ENCODE data around the gene TMEM131.
A peak's percentile ranks its signal among the peaks of the same experiment; 100 is the strongest.
"Not testable (repeated sequence)": the region's sequence is repeated elsewhere in the genome, so short reads cannot be mapped to it uniquely, and the experiment has no call there.

The TMEM131 gene

DNA sequence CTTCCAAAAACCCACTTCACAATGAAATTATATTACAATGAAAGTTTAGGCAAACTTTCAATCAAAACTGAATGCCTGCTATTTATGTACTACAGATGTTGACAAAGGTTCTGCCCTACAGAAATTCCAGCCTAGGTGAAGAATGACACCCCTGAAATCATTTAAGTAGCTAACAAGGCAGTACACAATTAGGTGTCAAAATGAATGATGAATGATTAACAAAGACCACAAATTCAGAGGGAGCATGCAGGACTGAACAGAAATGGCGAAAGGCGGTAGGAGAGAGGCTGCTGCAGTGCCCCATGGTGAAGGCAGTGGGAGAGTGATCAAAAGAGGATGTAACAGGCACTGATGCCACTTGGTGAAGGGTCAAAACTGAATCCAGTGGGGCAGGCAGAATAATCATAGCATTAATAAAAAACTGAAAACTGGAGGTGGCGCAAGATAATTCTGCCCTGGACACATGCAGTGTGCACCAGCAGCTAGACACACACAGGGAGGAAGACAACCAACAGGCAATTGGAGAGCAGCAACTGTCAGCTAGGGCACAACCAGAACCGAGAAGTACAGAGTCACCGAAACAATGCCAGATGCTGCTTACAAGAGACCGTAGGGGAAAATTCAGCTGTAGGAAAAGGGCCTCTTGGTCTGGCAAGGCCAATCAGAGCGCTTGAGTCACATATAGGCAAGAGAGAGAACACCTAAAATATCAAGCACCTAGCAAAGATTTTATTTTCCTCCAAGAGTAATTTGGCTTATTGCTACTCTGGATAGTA is 4.5 kb downstream of the TMEM131 start:
- DNase-seq: no peak

DNA sequence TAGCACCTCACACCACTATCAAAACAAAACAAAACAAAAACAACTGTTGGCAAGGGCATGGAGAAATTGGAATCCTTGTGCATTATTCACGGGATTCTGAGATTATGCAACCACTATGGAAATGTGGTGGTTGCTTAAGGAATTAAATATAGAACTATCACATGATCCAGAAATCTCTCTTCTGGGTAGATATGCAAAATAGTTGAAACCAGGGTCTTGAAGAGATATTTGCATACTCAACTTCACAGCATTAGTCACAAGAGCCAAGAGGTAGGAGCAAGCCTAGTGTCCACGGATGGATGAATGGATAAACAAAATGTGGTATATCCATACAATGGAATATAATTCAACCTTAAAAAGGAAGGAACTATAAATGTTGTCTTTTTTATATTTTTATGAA is 7.0 kb downstream of the TMEM131 start:
- peak; percentile 46 for DNase-seq

DNA sequence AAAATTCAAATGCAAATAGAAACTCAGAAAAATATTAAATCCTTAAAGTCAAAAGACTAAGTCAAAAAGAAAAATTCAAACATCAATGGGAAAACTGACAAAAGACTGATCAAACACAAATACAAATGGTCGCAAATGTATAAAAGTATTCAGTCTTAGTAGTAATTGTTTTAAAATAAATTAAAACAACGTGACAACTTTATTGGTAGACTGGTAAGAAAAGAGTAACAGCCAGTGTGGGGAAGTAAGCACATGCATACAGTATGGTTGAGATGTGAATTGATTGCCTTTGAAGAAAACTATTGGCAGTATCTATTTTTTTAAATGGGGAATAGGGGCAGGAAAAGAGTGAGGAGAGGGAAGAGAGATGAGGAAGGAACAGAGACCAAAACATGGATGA is 9.8 kb downstream of the TMEM131 start:
- no peak for DNase-seq

DNA sequence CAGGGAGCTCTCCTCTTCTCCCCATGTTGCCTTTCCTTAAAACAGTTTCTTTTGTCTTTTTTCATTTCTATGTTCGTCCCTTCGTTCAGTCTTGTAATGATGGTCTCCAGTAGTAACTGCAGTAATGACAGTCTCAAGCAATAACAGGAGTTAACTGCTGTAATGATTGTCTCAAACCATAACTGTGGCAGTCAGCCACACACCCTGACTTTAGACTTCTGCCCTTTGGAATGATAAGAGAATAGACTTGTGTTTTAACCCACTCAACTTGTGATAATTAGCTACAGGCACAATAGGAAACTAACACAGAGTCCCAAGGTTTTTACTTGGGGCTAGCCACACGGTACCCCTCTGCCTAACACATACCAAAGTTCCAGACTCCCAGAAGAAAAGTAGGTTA is 12.1 kb downstream of the TMEM131 start:
- no peak for DNase-seq

DNA sequence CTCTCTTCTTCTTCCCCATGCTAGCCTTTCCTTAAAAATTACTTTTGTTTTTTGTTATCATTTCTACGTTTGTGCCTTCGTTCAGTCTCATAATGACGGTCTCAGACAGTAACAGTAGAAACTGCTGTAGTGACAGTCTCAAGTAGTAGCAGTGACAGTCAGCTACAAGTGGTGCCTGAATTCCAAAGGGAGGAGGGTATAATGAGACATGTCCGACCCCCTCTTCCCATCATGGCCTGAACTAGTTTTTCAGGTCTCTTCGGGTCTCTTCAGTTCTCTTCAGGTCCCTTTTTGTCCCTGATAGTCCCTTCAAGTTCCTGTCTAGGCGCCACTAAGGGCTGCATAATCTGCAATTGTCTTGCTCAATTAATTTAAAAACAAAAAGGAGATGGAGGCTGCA is 12.6 kb downstream of the TMEM131 start:
- no peak for DNase-seq

DNA sequence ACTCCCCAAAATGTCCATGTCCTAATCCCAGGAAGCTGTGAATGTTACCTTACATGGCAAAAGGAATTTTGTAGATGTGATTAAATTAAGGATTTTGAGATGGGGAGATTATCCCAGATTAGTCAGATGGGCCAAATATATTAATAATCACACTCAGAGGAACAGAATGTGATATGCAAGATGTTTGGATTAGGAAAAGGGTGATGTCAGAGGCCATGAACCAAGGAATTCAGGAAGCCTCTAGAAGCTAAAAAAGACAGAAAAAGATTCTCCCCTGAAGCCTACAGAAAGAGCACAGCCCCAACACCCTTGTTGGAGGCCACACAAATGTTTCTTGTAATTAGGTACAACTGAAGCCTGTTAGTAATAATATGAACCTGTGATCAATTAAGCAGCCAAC is 13.1 kb downstream of the TMEM131 start:
- no peak for DNase-seq

DNA sequence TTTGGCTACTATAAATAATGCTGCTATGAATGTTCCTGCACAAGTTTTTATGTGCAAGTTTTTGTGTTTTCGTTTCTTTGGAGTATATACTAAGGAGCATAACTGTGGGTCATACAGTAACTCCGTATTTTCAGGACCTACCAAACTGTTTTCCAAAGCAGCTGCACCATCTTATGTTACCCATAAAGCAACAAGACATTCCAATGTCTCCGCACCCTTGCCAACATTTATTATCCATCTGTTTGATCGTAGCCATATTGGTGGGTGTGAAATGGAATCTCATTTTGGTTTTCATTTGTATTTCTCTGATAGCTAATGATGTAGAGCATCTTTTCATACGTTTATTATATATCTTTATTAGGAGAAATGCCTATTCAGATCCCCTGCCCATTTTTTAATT is 13.8 kb downstream of the TMEM131 start:
- DNase-seq: no peak

DNA sequence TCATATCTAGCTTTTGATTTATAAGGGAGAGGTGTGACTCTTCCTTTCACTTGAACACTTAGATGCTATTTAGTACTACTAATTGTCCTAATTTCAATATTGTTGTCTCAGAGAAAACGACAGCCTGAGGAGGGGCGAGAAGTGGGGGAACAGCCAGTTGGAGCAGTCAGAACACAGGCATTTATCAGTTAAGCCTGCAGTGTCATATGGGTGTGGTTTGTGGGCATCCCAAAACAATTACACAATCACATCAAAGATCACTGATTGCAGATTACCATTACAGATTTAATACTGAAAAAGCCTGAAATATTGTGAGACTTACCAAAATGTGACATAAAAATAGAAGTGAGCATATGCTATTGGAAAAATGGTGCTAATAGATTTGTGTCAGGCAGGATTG is 15.8 kb downstream of the TMEM131 start:
- no peak for DNase-seq

DNA sequence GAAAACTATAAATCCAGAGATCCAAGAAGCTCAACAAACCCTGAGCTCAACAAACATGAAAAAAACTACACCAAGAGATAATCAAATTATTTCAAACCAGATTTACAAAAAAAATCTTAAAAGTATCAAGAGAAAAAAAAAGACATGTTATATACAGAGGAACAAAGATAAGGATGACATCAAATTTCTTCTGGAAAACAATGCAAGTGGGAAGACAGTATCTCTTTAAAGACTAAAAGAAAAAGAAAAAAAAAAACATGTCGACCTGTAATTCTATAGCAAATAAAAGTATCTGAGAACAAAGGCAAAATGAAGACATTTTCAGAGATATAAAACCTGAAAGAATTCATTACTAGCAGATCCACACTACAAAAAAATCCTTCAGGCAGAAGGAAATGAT is 21.3 kb downstream of the TMEM131 start:
- DNase-seq: no peak

DNA sequence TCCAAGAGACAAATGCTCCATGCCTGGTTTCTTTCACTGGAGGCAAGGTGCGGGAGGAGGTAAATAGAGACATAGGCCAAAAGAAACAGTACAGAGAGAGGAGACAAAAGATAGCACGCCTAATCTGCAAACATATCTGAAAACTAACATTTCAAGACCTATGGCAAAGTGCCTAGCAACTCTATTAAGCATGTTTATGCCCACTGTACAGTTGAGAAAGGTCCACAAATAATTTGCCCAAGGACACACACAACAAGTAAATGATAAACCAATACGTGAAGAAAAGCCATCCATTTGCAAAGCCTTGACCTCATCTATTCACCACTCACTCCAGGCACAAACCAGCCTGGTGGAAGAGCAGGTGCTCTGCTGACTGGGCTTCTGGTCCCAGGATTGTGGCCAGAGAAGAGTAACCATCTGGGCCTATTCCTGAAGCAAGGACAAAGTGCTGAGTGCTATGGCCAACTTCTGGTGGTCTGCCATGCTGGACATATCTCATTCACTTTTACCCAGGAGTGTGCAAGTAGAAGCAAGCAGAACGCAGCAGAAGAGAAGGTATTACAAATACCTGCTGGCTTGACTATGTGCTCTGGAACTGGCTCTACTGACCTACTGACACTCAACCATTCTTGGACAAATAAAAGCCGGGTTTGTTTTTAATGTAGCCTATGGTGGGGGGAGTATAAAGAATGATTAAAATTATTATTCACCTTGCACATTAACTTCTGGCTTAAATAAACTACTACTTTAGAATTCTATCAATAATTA is 25.3 kb downstream of the TMEM131 start:
- no peak for DNase-seq

DNA sequence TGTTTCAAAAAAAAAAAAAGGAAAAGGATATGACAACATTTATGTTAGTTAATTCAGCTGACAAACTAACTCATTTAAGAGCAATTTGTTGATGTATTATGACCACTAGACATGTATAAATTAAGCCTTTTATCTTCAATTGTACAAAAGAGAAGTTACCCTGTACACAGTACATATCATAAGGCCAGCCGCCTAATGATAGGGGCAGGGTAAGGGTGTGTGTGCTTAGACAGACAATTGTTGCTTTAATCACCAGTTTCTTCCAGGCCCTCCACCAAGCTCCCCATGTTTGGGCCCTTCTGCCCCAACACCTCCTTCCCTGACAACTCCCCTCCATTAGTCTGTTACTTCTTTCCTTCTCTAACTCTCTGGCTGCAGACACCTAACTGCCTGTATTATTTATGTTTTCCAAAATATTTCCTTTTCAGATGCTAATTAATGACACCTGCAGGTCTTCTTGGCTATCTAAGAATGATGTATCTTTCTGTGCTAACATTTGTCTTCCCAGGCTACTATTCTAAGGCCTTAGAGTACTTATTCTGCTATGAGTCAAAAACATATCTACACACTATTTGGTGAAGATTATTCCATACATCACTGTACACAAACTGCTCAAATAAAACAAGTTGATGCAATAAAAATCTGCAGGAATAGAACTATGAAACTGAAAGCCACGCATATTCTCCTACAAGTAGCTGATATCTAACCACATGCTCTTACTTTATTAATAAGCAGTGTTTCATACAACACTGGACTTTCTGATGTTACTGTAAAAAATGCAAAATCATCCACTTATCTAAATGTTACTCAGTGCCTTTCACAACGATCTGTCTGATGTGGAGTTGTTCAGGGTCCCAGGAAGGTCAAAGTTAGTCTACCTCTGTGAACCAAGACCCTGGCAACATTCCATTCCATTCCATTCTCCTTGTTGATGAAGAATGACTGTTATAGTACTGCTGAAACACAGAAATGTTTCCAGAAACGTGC is 26.4 kb downstream of the TMEM131 start:
- no peak for DNase-seq

DNA sequence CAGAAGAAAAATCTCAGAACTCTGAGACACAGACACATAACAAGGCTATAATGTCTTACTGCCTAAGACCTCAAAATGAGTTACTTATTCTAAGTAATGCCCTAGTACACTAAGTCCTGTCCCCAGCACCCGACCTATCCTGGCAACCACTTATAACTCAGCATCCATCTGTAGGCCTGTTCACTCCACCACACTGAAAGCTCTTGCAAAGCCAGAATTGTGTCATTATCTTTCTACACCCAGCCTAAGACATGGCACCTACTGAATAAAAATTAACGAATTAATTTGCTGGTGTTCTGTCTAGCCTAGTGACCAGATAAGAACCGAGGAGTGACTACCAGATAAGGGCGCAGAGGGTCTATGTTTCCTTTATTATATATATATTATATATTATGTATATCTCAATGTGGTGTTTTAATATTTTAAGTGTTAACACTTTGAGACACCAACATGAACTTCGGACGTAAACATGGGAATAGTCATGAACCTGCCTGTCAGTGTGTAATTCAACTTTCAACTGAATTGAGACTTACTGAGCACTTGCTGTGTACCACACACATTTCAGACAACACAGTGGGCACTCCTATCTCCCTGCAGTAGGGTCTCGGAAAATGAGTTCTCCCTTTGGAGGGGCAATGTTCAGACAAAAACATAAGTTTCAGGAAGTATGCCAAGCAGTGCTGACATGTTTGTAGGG is 27.7 kb downstream of the TMEM131 start:
- DNase-seq: no peak

DNA sequence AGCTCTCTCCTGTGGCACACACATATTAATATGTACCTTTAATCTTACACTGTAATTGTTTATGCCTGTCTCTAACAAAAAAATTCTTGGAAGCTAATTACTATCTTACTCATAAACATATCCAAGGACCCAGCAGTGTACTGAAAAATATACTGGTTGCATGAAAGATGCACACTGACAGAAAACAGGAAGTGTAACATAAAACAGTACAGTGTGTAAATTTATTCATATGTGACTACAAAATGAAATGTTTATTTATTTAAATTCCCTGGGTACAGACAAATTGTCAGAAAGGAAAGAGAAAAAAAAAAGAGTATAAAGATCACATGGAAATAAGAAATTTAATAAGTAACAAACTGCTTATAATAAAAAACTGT is 28.5 kb downstream of the TMEM131 start:
- peak; percentile 45 for DNase-seq

DNA sequence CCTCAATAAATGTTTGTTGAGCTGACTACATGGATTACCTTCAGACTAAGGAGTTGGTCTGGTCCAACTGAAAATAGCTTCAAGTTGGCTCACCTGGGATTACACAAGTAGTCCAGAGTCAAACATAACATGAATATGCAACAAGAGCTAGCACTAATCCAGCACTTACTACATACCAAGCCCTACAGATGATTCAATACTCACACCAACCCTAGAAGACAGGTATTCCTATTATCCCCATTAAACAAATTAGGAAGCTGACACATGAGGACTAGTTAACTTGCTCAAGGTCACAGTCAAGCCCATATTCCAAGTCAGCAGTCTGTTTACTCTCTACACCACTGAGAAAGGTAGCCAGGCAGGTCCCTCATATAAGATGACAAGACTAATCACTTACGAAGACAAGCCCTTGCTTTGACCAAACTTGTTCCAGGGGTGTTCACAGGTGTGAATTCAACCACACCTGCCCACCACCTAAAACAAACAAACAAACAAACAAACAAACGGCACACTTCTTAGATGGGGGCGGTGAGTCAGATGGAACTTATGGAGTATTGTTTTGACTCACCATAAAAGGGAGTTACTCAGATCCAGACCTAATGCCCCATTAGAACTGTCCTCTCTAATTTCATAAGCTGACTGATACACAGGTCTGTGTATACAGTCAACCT is 29.1 kb downstream of the TMEM131 start:
- peak; percentile 33 for DNase-seq

DNA sequence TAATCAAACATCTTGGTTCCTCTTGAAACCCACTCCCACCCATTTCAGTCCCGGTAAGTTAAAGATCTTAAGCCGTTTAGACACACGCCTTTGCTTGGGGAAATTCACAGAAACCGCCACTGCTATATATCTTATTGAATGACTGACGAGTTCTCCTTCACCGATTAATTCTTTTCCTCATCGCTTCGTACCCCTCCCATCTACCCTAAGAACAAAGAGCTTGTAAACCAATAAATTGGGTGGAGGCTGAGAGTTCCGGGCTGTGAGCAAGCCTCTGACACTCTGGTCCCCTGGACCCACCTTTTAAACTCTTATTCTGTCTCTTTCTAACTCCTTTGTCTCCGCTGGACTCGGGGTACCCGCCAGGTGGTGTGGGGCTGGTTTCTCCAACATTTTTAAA is 30.6 kb downstream of the TMEM131 start:
- no peak for DNase-seq

DNA sequence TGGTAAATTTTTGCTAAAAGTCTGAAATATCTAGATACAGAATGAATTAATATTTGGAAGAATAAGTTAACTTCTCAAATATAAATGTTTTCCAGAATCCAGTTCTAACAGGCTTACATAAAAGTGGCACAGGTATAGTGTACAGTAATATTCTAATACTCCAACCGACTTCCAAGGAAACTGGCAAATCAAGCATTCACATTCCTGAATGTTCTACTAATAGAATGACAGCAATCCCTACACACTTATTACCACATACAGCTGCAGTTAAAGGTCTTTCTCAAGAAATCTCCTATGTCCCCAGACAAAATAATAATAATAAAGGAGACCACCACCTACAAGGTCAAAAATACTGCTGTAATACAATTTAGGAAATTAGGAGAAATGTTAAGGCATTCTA is 31.9 kb downstream of the TMEM131 start:
- DNase-seq: no peak

DNA sequence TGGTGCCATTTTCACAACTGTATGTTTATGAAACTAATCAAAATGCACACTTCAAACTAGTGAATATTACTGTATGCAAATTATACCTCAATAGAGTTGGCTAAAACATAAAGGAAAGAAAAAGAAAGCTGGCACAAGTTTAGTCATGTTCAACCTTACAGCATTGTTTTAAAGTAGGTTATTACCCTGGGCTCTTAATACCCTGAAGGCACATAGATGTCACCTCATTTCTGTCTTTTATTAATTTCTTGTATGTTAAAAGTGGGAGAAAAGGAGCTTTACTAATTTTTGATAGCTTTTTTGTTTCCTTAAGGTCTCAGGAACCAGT is 32.7 kb downstream of the TMEM131 start:
- no peak for DNase-seq

DNA sequence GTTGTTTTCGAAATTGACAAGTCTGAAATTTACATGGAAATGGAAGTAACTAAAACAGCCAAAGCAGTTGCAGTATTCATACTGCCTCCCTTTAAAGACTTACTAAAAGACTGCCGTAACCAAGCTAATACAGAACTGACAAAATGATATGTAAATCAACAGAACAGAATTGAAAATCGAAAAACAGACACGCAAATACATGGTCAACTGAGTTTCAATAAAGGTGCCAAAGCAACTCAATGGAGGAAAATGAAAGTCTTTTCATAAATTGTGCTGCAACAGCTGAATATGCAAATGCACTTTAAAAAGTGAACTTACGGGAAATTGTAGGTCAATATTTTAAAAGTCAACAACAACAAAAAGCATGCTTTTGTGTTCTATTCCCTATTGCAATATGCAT is 34.2 kb downstream of the TMEM131 start:
- peak; percentile 88 for DNase-seq

DNA sequence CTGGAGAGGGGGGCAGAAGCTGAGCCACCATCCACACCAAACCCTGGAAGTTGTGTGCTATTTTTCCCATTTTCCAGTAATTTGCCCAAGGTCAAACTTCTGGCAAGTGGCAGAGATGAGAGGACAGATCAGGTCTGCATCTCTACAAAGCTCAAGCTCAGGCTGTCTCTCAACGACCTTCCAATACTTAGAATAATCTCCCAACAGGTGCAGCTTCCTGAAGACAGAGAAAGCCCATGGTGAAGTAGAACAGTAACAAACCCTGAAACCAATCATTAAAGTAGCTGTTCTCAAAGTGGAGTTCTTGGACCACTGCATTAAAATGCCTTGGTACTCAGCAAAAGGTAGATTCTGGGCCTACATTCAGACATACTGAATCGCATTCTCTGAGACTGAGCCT is 37.6 kb downstream of the TMEM131 start:
- no peak for DNase-seq

DNA sequence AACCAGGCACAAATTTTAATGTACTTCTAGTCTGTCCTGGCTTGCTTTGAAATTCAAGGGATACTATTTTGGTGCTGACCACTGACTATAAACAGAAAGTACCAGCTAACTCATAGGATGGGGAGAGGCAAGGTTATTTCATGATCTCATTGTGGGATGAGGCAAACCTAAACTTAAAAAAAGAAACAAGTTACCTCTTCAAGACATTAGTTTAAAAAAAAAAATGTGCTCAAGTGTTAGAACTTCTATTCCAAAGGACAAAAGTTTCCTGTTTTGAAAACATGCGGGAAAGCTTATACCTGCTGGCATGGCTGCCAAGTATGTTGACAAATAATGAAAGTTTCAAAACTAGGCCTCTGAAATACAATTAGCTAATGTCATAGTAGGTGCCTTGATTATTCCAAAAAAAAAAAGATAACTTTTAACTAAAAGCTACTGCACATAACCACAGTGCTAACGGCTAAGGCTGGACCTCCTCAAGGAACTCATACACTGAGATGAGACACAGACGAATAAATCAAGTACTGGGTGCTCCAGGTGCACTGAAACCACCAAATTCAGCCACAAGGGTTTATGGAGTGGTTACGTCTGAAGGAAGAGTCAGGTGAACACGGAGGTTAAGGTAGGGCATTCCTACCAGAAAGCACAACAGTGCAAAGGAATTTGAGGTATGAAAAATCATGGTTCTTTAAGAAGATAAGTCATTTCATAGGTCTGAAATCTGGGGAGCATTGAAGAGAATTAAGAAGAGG is 38.1 kb downstream of the TMEM131 start:
- no peak for DNase-seq

DNA sequence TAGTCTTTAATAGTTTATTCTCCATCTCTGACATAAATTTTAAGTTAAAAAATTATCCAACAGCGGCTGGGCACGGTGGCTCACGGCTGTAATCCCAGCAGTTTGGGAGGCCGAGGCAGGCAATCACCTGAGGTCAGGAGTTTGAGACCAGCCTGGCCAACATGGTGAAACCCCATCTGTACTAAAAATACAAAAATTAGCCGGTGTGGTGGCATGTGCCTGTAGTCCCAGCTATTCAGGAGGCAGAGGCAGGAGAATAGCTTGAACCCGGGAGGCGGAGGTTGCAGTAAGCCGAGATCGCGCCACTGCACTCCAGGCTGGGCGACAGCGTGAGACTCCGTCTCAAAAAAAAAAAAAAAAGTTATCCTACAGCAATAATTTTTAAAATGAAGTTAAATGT is 39.0 kb downstream of the TMEM131 start:
- not testable (repeated sequence) for DNase-seq

DNA sequence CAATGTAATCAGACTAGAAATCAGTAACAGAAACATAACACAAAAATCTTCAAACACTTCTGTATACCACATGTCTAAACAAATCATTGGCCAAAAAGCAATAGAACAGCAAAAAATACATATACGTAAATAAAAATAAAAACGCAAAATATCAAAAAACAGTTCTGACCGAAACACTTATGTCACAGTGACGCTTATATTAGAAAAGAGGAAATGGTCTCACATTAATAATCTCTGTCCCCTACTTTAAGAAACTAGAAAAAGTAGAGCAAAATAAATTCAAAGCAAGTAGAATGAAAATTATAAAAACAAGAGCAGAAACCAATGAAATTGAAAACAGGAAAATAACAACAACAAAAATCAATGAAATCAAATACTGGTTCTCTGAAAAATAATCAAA is 41.9 kb downstream of the TMEM131 start:
- DNase-seq: no peak
